ENCODE data around the gene CEP250.

GRCh38 chr20:35542990-35543389, 87.6 kb downstream of the CEP250 start:
- TF ChIP-seq CTCF (tag by site-specific recombination; IDR thresholded peaks at IDR 0.05) (no peak), ZBTB21 (tag by site-specific recombination; IDR thresholded peaks at IDR 0.05) (no peak), REST (tag by site-specific recombination; IDR thresholded peaks at IDR 0.05) (no peak), ZBTB49 (tag by site-specific recombination; IDR thresholded peaks at IDR 0.05; ENCODE audit: low read depth) (no peak), ZNF596 (tag by site-specific recombination; IDR thresholded peaks at IDR 0.05) (no peak), ZNF449 (tag by site-specific recombination; IDR thresholded peaks at IDR 0.05) (no peak), PBX3 (CRISPR knock-in tag; IDR thresholded peaks at IDR 0.05) (no peak), ZNF362 (tag by site-specific recombination; IDR thresholded peaks at IDR 0.05) (no peak), TRIM28 (IDR thresholded peaks at IDR 0.05; ENCODE audit: borderline replicate concordance, low read length) (no peak)
- TF ChIP-seq, protein P1, sequence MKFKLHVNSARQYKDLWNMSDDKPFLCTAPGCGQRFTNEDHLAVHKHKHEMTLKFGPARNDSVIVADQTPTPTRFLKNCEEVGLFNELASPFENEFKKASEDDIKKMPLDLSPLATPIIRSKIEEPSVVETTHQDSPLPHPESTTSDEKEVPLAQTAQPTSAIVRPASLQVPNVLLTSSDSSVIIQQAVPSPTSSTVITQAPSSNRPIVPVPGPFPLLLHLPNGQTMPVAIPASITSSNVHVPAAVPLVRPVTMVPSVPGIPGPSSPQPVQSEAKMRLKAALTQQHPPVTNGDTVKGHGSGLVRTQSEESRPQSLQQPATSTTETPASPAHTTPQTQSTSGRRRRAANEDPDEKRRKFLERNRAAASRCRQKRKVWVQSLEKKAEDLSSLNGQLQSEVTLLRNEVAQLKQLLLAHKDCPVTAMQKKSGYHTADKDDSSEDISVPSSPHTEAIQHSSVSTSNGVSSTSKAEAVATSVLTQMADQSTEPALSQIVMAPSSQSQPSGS (tag by site-specific recombination; IDR thresholded peaks at IDR 0.05; ENCODE audit: low read depth) = no peak
- TF ChIP-seq, protein P2, sequence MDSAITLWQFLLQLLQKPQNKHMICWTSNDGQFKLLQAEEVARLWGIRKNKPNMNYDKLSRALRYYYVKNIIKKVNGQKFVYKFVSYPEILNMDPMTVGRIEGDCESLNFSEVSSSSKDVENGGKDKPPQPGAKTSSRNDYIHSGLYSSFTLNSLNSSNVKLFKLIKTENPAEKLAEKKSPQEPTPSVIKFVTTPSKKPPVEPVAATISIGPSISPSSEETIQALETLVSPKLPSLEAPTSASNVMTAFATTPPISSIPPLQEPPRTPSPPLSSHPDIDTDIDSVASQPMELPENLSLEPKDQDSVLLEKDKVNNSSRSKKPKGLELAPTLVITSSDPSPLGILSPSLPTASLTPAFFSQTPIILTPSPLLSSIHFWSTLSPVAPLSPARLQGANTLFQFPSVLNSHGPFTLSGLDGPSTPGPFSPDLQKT (IDR thresholded peaks at IDR 0.05; ENCODE audit: borderline replicate concordance, low read depth, low read length) = no peak
- TF ChIP-seq, protein P3, sequence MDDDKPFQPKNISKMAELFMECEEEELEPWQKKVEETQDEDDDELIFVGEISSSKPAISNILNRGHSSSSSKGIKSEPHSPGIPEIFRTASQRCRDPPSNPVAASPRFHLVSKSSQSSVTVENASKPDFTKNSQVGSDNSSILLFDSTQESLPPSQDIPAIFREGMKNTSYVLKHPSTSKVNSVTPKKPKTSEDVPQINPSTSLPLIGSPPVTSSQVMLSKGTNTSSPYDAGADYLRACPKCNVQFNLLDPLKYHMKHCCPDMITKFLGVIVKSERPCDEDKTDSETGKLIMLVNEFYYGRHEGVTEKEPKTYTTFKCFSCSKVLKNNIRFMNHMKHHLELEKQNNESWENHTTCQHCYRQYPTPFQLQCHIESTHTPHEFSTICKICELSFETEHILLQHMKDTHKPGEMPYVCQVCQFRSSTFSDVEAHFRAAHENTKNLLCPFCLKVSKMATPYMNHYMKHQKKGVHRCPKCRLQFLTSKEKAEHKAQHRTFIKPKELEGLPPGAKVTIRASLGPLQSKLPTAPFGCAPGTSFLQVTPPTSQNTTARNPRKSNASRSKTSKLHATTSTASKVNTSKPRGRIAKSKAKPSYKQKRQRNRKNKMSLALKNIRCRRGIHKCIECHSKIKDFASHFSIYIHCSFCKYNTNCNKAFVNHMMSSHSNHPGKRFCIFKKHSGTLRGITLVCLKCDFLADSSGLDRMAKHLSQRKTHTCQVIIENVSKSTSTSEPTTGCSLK (tag by site-specific recombination; IDR thresholded peaks at IDR 0.05) = no peak

Data from HEK293 (cell line).